NCI-H748 treated with DMSO at 0.1 percent for 48 hours (cell line): Measurements from ENCODE around the gene EGFR.
"Not testable (repeated sequence)": the region's sequence is repeated elsewhere in the genome, so short reads cannot be mapped to it uniquely, and the experiment has no call there.

ENCODE experiments used
- DNase-seq: peaks from one replicate; lab custom pipeline; 2025; lab: John Stamatoyannopoulos, UW

The EGFR gene

GRCh38 chr7:55147736-55148135 lies 128.9 kb downstream of the EGFR start:
- DNase-seq, result no peak

- DNase-seq, result no peak
Measured at GRCh38 chr7:55148571-55148970, 129.8 kb downstream of the EGFR start.

- no peak for DNase-seq
Measured at GRCh38 chr7:55149001-55149400, 130.2 kb downstream of the EGFR start.

GRCh38 chr7:55150166-55150565 lies 131.3 kb downstream of the EGFR start:
- DNase-seq, result no peak

GRCh38 chr7:55150709-55151451 lies 132.1 kb downstream of the EGFR start:
- DNase-seq, result no peak

GRCh38 chr7:55152516-55152915 lies 133.7 kb downstream of the EGFR start:
- no peak for DNase-seq

- DNase-seq, result no peak
Measured at GRCh38 chr7:55154096-55154495, 135.3 kb downstream of the EGFR start.

GRCh38 chr7:55155351-55156117 lies 136.7 kb downstream of the EGFR start:
- DNase-seq, result peak; percentile 24

GRCh38 chr7:55156919-55157763 lies 138.3 kb downstream of the EGFR start:
- no peak for DNase-seq

- DNase-seq, result no peak
Measured at GRCh38 chr7:55157764-55158105, 138.9 kb downstream of the EGFR start.

GRCh38 chr7:55158541-55159382 lies 139.9 kb downstream of the EGFR start:
- DNase-seq, result no peak

GRCh38 chr7:55160539-55160938 lies 141.7 kb downstream of the EGFR start:
- DNase-seq, result no peak

- DNase-seq, result no peak
Measured at GRCh38 chr7:55161154-55161687, 142.4 kb downstream of the EGFR start.

- no peak for DNase-seq
Measured at GRCh38 chr7:55162476-55162875, 143.7 kb downstream of the EGFR start.

GRCh38 chr7:55163733-55164132 lies 144.9 kb downstream of the EGFR start:
- DNase-seq, result no peak

GRCh38 chr7:55164527-55164926 lies 145.7 kb downstream of the EGFR start:
- peak; percentile 75 for DNase-seq

- DNase-seq, result no peak
Measured at GRCh38 chr7:55165176-55165861, 146.5 kb downstream of the EGFR start.

- DNase-seq, result not testable (repeated sequence)
Measured at GRCh38 chr7:55167296-55167695, 148.5 kb downstream of the EGFR start.

- DNase-seq, result no peak
Measured at GRCh38 chr7:55170335-55171069, 151.7 kb downstream of the EGFR start.

GRCh38 chr7:55171157-55171556 lies 152.3 kb downstream of the EGFR start:
- no peak for DNase-seq
